ENCODE data around the gene CETN2. TPM values are rescaled to one million over a fixed set of nuclear protein-coding genes. Genes with fewer than 3 reads are reported as not detected.
"Not testable (repeated sequence)": the region's sequence is repeated elsewhere in the genome, so short reads cannot be mapped to it uniquely, and the experiment has no call there.

Gene CETN2
- total and polyA plus RNA-seq, 8 donors: 6.6 to 31.4 (median 12.9) TPM

- Histone ChIP-seq H3K4me1 (no peaks in the 10 kb centered on the region), H3K9me3 (no peaks in the 10 kb centered on the region), H3K4me3 (no peak overlapping the region), H3K27me3 (no peaks in the 10 kb centered on the region), H3K27ac (no peak overlapping the region), H3K36me3 (no peaks in the 10 kb centered on the region)
- intact Hi-C loops (cut with DNase I): no loop called here
- TF ChIP-seq CTCF (IDR thresholded peaks at IDR 0.05): no peak
- no peak for FAIRE-seq
- 80 to 91% methylated on average over 6 of the region's 6 CpGs for WGBS, 2 donors
- no peak for DNase-seq
- no peak for ATAC-seq
Measured at GRCh38 chrX:152847281-152847680, 16.7 kb upstream of the CETN2 start.

- intact Hi-C loops (cut with DNase I): no loop called here
- no peak for FAIRE-seq
- WGBS, 2 donors: 85 to 87% methylated on average over 17 of the region's 17 CpGs
Measured at GRCh38 chrX:152845618-152846240, 15.2 kb upstream of the CETN2 start.

GRCh38 chrX:152844256-152844655 is 13.7 kb upstream of the CETN2 start:
- H3K9me3 ChIP-seq: no peaks in the 10 kb centered on the region
- no peaks in the 10 kb centered on the region for H3K36me3 ChIP-seq
- no peaks in the 10 kb centered on the region for H3K27me3 ChIP-seq
- FAIRE-seq (no peak), DNase-seq (no peak), ATAC-seq (no peak)
- intact Hi-C loops (cut with DNase I): no loop called here
- H3K4me1 ChIP-seq: no peaks in the 10 kb centered on the region
- H3K4me3 ChIP-seq: no peak overlapping the region
- H3K27ac ChIP-seq: no peak overlapping the region
- 75 to 90% methylated on average over 6 of the region's 6 CpGs for WGBS, 2 donors
- no peak for TF ChIP-seq CTCF (IDR thresholded peaks at IDR 0.05)

More at GRCh38 chrX:152845618-152846240, 15.2 kb upstream of the CETN2 start:
- Histone ChIP-seq H3K36me3 (no peaks in the 10 kb centered on the region), H3K4me3 (no peak overlapping the region), H3K27me3 (no peaks in the 10 kb centered on the region), H3K9me3 (no peaks in the 10 kb centered on the region), H3K4me1 (no peaks in the 10 kb centered on the region), H3K27ac (no peak overlapping the region)
- ATAC-seq (no peak), DNase-seq (no peak)
- TF ChIP-seq CTCF (IDR thresholded peaks at IDR 0.05): no peak

GRCh38 chrX:152843852-152844251 is 13.3 kb upstream of the CETN2 start:
- DNase-seq (no peak), FAIRE-seq (no peak), ATAC-seq (no peak)
- Histone ChIP-seq H3K4me1 (no peaks in the 10 kb centered on the region), H3K27me3 (no peaks in the 10 kb centered on the region), H3K4me3 (no peak overlapping the region), H3K27ac (no peak overlapping the region), H3K36me3 (no peaks in the 10 kb centered on the region), H3K9me3 (no peaks in the 10 kb centered on the region)
- WGBS, 2 donors: 71 to 78% methylated on average over 5 of the region's 5 CpGs
- intact Hi-C loops (cut with DNase I): no loop called here
- TF ChIP-seq CTCF (IDR thresholded peaks at IDR 0.05): no peak

GRCh38 chrX:152842772-152843338 is 12.3 kb upstream of the CETN2 start:
- Histone ChIP-seq H3K27ac (no peak overlapping the region), H3K4me3 (no peak overlapping the region), H3K4me1 (no peaks in the 10 kb centered on the region), H3K27me3 (no peaks in the 10 kb centered on the region), H3K36me3 (no peaks in the 10 kb centered on the region), H3K9me3 (no peaks in the 10 kb centered on the region)
- FAIRE-seq (no peak), DNase-seq (no peak), ATAC-seq (no peak)
- intact Hi-C loops (cut with DNase I): no loop called here
- 87 to 95% methylated on average over 10 of the region's 10 CpGs for WGBS, 2 donors
- no peak for TF ChIP-seq CTCF (IDR thresholded peaks at IDR 0.05)

- FAIRE-seq, DNase-seq: not testable (repeated sequence)
- 69 to 100% methylated on average over 1 of the region's 1 CpG for WGBS, 2 donors
Measured at GRCh38 chrX:152835470-152835869, 4.9 kb upstream of the CETN2 start.

More at GRCh38 chrX:152835470-152835869, 4.9 kb upstream of the CETN2 start:
- H3K27ac ChIP-seq; intact Hi-C loops (cut with DNase I); ATAC-seq; H3K4me3 ChIP-seq; H3K36me3 ChIP-seq; H3K27me3 ChIP-seq; H3K9me3 ChIP-seq; H3K4me1 ChIP-seq: not testable (repeated sequence)
